B cell (primary cell): Measurements from ENCODE around the gene BIRC5. TPM values are rescaled to one million over a fixed set of nuclear protein-coding genes. Genes with fewer than 3 reads are reported as not detected.

Experiments used
- ATAC-seq: fragments of 200-7000 bp; cut with Tn5 transposase; one replicate; pipeline ENCODE4 v1.10.0; 2021; ENCODE audit warnings: low read depth, mild to moderate bottlenecking, moderate number of reproducible peaks, moderate library complexity
- CTCF ChIA-PET: fragments of 350-600 bp; sonication (Branson Sonifier 250); formaldehyde crosslinking; loops from one replicate; lab custom pipeline; 2021; ENCODE audit warnings: antibody characterized with exemption, inconsistent platforms; lab: Charles Lee
- POLR2A ChIA-PET: fragments of 350-600 bp; sonication (Branson Sonifier 250); formaldehyde crosslinking; loops from one replicate; lab custom pipeline; 2021; ENCODE audit warnings: antibody characterized with exemption; lab: Charles Lee
- DNase-seq: peaks from one replicate; pipeline ENCODE4 v3.0.0; 2013
- H2AFZ ChIP-seq: 2 replicates; pipeline ENCODE4 v1.6.1; 2012; ENCODE audit warnings: mild to moderate bottlenecking, low read depth, low read length; ENCODE audit not compliant: insufficient read depth, poor library complexity, severe bottlenecking
- H3K27ac ChIP-seq, 2 donors: 1 replicate in 1 of 2; 2 replicates in 1 of 2; pipeline ENCODE4 v1.5.1; 2012 to 2013; ENCODE audit warnings: low read length in 2 of 2, mild to moderate bottlenecking in 2 of 2, moderate library complexity in 1 of 2
- H3K27me3 ChIP-seq, 4 experiments: fragments of 200-600 bp in 1 of 4; sonication (generic) in 1 of 4; replicated peaks in 1 of 4; 1 replicate in 2 of 4; 2 replicates in 2 of 4; pipeline versions ENCODE4 v1.6.1 to v1.7.0; 2013 to 2016; ENCODE audit warnings: low read length in 3 of 4, mild to moderate bottlenecking in 2 of 4, mixed read lengths in 1 of 4, moderate library complexity in 1 of 4; ENCODE audit not compliant: insufficient read depth in 4 of 4, control insufficient read depth in 3 of 4; ENCODE audit errors: control extremely low read depth in 1 of 4
- H3K36me3 ChIP-seq, 2 experiments: replicated peaks in 1 of 2; 1 replicate in 1 of 2; 2 replicates in 1 of 2; pipeline versions ENCODE4 v1.6.1 to v1.7.1; 2013; ENCODE audit warnings: low read length in 1 of 2; ENCODE audit not compliant: insufficient read depth in 2 of 2, control insufficient read depth in 1 of 2; ENCODE audit errors: control extremely low read depth in 1 of 2, extremely low read depth in 1 of 2
- H3K4me1 ChIP-seq, 2 donors: fragments of 200-600 bp in 1 of 2; sonication (generic) in 1 of 2; 1 replicate in 1 of 2; 2 replicates in 1 of 2; pipeline versions ENCODE4 v1.5.1 to v1.6.1; 2013 to 2017; ENCODE audit warnings: low read length in 2 of 2; ENCODE audit not compliant: control insufficient read depth in 2 of 2, insufficient read depth in 2 of 2
- H3K4me2 ChIP-seq: replicated peaks from 2 replicates; pipeline ENCODE3; 2012; ENCODE audit warnings: mild to moderate bottlenecking, low read depth, low read length; ENCODE audit not compliant: poor library complexity, severe bottlenecking
- H3K4me3 ChIP-seq, 5 experiments: fragments of 200-600 bp in 1 of 5; sonication (generic) in 1 of 5; 1 replicate in 3 of 5; 2 replicates in 2 of 5; pipeline versions ENCODE4 v1.5.1 to v1.7.0; 2011 to 2016; ENCODE audit warnings: low read length in 4 of 5, mild to moderate bottlenecking in 4 of 5, low read depth in 2 of 5, control low read depth in 1 of 5, moderate library complexity in 1 of 5; ENCODE audit not compliant: insufficient read depth in 1 of 5; ENCODE audit errors: control extremely low read depth in 1 of 5, extremely low read depth in 1 of 5
- H3K79me2 ChIP-seq: fragments of 200-600 bp; sonication (generic); one replicate; pipeline ENCODE4 v1.6.0; 2016; ENCODE audit warnings: low read length; ENCODE audit not compliant: control insufficient read depth, insufficient read depth
- H3K9ac ChIP-seq: fragments of 200-600 bp; sonication (generic); 2 replicates; pipeline ENCODE4 v1.6.1; 2017; ENCODE audit warnings: mild to moderate bottlenecking, low read length, moderate library complexity
- H3K9me3 ChIP-seq, 3 donors: one replicate each; pipeline versions ENCODE4 v1.6.1 to v1.7.1; 2013; ENCODE audit warnings: low read length in 2 of 3; ENCODE audit not compliant: control insufficient read depth in 2 of 3, insufficient read depth in 1 of 3; ENCODE audit errors: control extremely low read depth in 1 of 3
- H4K20me1 ChIP-seq: 2 replicates; pipeline ENCODE4 v1.6.0; 2012; ENCODE audit warnings: mild to moderate bottlenecking, low read length; ENCODE audit not compliant: insufficient read depth, control insufficient read depth, poor library complexity, severe bottlenecking
- H3K27ac Mint-ChIP-seq: one replicate; pipeline ENCODE4 v1.8.0; 2021; ENCODE audit warnings: mixed read lengths
- H3K27me3 Mint-ChIP-seq: one replicate; pipeline ENCODE4 v1.8.0; 2021; ENCODE audit warnings: mixed read lengths
- H3K4me1 Mint-ChIP-seq: one replicate; pipeline ENCODE4 v1.8.0; 2021; ENCODE audit warnings: mixed read lengths
- H3K4me3 Mint-ChIP-seq: one replicate; pipeline ENCODE4 v1.8.0; 2021; ENCODE audit warnings: mixed read lengths
- H3K9me3 Mint-ChIP-seq: one replicate; pipeline ENCODE4 v1.8.0; 2022; ENCODE audit warnings: mixed read lengths; ENCODE audit not compliant: insufficient read depth
- EZH2 ChIP-seq: IDR thresholded peaks from 2 replicates; pipeline ENCODE4 v1.6.1; 2012; ENCODE audit warnings: borderline replicate concordance, low read depth, mild to moderate bottlenecking, moderate library complexity, low read length; ENCODE audit not compliant: insufficient read depth, poor library complexity, severe bottlenecking
- WGBS: methylation state at CpG from one replicate; pipeline ENCODE4 v1.1.5; 2013; ENCODE audit warnings: missing lambda C conversion rate; ENCODE audit not compliant: insufficient coverage; 5-methylcytosine and 5-hydroxymethylcytosine counted together
- intact Hi-C: fragments of 100-400 bp; cut with micrococcal nuclease; formaldehyde crosslinking; loops from one replicate; pipeline ENCODE4 v1.10.0; 2022
- polyA minus RNA-seq: library from RNA; depleted of rRNA, polyadenylated mRNA; stranded (reverse); fragments of >200 nt; gene quantifications from 2 replicates; pipeline ENCODE4 v1.2.3, GENCODE V29; 2012
- polyA plus RNA-seq: library from polyadenylated mRNA; depleted of rRNA; stranded (reverse); fragments of >200 nt; gene quantifications from 2 replicates; pipeline ENCODE4 v1.2.3, GENCODE V29; 2012
- total RNA-seq, 2 donors: library from RNA; stranded (reverse); fragments of 120-200 nt in 1 of 2; gene quantifications; 1 replicate in 1 of 2; 2 replicates in 1 of 2; pipeline versions ENCODE4 v1.2.3 to v1.2.4, GENCODE V29; 2013 to 2022
- TF ChIP-seq, protein P1 (sequence below): fragments of 200-600 bp; IDR thresholded peaks from one replicate; pipeline ENCODE4 v1.8.0; 2022; ENCODE audit warnings: antibody characterized with exemption, mild to moderate bottlenecking

The BIRC5 gene
- total RNA-seq (0.51 and 0.84 TPM in 2 replicates), polyA plus RNA-seq (0.33 and 0.36 TPM in 2 replicates), polyA minus RNA-seq (2.3 and 2.6 TPM in 2 replicates)
- total RNA-seq (2013) = 0.84 TPM

DNA sequence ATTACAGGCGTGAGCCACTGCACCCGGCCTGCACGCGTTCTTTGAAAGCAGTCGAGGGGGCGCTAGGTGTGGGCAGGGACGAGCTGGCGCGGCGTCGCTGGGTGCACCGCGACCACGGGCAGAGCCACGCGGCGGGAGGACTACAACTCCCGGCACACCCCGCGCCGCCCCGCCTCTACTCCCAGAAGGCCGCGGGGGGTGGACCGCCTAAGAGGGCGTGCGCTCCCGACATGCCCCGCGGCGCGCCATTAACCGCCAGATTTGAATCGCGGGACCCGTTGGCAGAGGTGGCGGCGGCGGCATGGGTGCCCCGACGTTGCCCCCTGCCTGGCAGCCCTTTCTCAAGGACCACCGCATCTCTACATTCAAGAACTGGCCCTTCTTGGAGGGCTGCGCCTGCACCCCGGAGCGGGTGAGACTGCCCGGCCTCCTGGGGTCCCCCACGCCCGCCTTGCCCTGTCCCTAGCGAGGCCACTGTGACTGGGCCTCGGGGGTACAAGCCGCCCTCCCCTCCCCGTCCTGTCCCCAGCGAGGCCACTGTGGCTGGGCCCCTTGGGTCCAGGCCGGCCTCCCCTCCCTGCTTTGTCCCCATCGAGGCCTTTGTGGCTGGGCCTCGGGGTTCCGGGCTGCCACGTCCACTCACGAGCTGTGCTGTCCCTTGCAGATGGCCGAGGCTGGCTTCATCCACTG is at the start of gene BIRC5:
Gene BIRC5 (plus strand): TSS at position 238 of the 690 bp plus-strand sequence. CDS start 64 bp downstream, at position 302.
- peaks cover 7% of the 10 kb centered on the region for H3K4me1 Mint-ChIP-seq
- DNase-seq (peak; percentile 91), ATAC-seq (peak; percentile 100)
- Histone ChIP-seq H4K20me1 (no peaks in the 10 kb centered on the region), H2AFZ (peak within 1 kb of the TSS; percentile 72), H3K9me3 (no peaks in the 10 kb centered on the region), H3K79me2 (peaks cover 11% of the 10 kb centered on the region), H3K9ac (peak within 1 kb of the TSS; percentile 56), H3K4me2 (peak within 1 kb of the TSS; percentile 92), H3K27me3 (no peaks in the 10 kb centered on the region), H3K4me1 (peaks cover 4 to 8% of the 10 kb centered on the region in 2 donors), H3K27ac (no peak within 1 kb of the TSS), H3K4me3 (peak within 1 kb of the TSS in 4 of 5 experiments; percentile 31 to 60 (median 46)), H3K36me3 (no peaks in the 10 kb centered on the region)
- TF ChIP-seq, protein P1, sequence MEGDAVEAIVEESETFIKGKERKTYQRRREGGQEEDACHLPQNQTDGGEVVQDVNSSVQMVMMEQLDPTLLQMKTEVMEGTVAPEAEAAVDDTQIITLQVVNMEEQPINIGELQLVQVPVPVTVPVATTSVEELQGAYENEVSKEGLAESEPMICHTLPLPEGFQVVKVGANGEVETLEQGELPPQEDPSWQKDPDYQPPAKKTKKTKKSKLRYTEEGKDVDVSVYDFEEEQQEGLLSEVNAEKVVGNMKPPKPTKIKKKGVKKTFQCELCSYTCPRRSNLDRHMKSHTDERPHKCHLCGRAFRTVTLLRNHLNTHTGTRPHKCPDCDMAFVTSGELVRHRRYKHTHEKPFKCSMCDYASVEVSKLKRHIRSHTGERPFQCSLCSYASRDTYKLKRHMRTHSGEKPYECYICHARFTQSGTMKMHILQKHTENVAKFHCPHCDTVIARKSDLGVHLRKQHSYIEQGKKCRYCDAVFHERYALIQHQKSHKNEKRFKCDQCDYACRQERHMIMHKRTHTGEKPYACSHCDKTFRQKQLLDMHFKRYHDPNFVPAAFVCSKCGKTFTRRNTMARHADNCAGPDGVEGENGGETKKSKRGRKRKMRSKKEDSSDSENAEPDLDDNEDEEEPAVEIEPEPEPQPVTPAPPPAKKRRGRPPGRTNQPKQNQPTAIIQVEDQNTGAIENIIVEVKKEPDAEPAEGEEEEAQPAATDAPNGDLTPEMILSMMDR = no peak
- TF ChIP-seq EZH2 = no peak
- POLR2A ChIA-PET = no interaction called here
- no peaks in the 10 kb centered on the region for H3K27me3 Mint-ChIP-seq
- 1% methylated on average over 60 of the region's 60 CpGs for WGBS
- CTCF ChIA-PET = interaction anchor here (0.7 to 1.1 kb wide), 2 partner anchors 37 to 84 kb away, joined by 3 read pairs; partner anchors contain the start of gene TMC8
- peak within 1 kb of the TSS; percentile 79 for H3K4me3 Mint-ChIP-seq
- intact Hi-C loops = loop anchor here (1.0 kb wide), 2 partner anchors 40 to 74 kb away; no protein-coding TSS in a partner anchor
- H3K9me3 Mint-ChIP-seq = no peaks in the 10 kb centered on the region
- H3K27ac Mint-ChIP-seq = peak within 1 kb of the TSS; percentile 26
